ENCODE measurements around the gene TAMM41. TPM values are rescaled to one million over a fixed set of nuclear protein-coding genes. Genes with fewer than 3 reads are reported as not detected.

The TAMM41 gene
- total RNA-seq, 2 donors from 2014 or later, result 10.9 to 20.8 TPM

DNA sequence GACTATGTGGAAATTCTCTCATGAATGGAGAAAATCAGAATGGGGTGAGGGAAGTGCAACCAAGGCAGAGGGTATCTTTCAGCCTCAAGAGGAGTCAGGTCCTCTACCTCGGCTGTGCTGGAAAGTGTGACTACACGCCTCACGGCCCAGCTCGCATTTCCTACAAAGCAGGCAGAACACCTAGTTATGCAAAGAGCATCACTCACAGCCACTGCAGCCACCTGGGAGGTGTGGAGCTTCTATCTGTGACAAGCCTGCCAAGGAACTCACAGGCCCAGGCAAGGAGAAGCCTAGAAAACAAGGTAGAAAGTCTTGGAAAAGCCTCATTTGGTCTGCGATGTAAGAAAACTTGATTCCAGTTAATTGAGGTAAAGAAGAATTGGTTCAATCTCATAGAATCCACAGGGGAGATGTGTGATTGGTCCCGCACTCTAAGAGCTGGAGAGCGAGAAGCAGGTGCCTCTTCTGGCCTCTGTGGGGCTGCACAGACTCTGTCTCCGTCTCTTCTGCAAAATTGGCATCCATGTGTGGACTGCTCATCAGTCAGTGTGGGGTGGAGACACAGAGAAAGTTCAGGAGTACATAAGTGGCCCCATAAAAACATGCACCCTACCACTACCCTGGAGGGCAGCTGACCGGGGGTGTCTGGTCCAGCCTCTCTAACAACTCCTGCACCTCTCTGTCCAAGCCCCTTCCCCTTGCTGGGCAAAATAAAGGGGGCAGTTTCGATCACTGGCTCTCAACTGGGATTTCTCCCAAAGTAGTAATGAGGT is 76.8 kb downstream of the TAMM41 start:
- ATAC-seq, result peak; percentile 6
- no peak for DNase-seq
- Histone ChIP-seq H3K27me3 (no peaks in the 10 kb centered on the region), H3K27ac (peak overlapping the region; percentile 5 to 79 (median 53)), H3K4me1 (peaks cover 16% of the 10 kb centered on the region), H3K9me3 (no peaks in the 10 kb centered on the region), H3K4me3 (no peak overlapping the region), H3K36me3 (replicated peaks in 1 of 2; ENCODE audit: insufficient read depth in 1 of 2, low read depth in 2 of 2) (no peaks in the 10 kb centered on the region)
- intact Hi-C loops (cut with DNase I), result no loop called here
- TF ChIP-seq, protein P1, sequence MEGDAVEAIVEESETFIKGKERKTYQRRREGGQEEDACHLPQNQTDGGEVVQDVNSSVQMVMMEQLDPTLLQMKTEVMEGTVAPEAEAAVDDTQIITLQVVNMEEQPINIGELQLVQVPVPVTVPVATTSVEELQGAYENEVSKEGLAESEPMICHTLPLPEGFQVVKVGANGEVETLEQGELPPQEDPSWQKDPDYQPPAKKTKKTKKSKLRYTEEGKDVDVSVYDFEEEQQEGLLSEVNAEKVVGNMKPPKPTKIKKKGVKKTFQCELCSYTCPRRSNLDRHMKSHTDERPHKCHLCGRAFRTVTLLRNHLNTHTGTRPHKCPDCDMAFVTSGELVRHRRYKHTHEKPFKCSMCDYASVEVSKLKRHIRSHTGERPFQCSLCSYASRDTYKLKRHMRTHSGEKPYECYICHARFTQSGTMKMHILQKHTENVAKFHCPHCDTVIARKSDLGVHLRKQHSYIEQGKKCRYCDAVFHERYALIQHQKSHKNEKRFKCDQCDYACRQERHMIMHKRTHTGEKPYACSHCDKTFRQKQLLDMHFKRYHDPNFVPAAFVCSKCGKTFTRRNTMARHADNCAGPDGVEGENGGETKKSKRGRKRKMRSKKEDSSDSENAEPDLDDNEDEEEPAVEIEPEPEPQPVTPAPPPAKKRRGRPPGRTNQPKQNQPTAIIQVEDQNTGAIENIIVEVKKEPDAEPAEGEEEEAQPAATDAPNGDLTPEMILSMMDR (IDR thresholded peaks at IDR 0.05), result no peak
- no peak for TF ChIP-seq POLR2A (IDR thresholded peaks at IDR 0.05)
- WGBS, 2 donors, result 61 to 66% methylated on average over 10 of the region's 10 CpGs

DNA sequence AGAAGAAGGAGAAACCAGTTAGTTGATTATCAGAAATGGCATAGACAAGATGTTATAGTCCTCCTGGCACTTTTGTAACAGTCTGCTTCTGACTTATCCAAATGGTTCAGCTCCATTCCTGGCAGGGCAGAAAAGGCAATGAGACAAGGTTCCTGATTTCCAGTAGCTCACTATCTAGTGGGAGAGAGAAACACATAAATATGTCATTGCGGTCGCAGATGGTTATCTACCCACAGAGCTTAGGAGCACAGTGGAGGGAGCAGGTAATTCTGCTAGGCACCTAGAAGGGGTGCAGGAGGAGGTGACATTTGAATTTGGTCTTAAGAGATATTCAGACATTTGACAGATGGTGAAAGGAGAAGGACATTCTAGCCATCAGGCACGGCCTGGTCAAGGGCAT is 78.1 kb downstream of the TAMM41 start:
- H3K27me3 ChIP-seq, result no peaks in the 10 kb centered on the region
- ATAC-seq (no peak), DNase-seq (no peak)
- intact Hi-C loops (cut with DNase I), result no loop called here
- no peak overlapping the region for H3K27ac ChIP-seq
- H3K9me3 ChIP-seq, result no peaks in the 10 kb centered on the region
- H3K4me1 ChIP-seq, result peaks cover 16% of the 10 kb centered on the region
- H3K36me3 ChIP-seq (replicated peaks in 1 of 2; ENCODE audit: insufficient read depth in 1 of 2, low read depth in 2 of 2), result no peaks in the 10 kb centered on the region
- 86 to 89% methylated on average over 3 of the region's 3 CpGs for WGBS, 2 donors
- TF ChIP-seq POLR2A (IDR thresholded peaks at IDR 0.05), result no peak
- TF ChIP-seq, protein P1 (IDR thresholded peaks at IDR 0.05), result no peak
- no peak overlapping the region for H3K4me3 ChIP-seq

DNA sequence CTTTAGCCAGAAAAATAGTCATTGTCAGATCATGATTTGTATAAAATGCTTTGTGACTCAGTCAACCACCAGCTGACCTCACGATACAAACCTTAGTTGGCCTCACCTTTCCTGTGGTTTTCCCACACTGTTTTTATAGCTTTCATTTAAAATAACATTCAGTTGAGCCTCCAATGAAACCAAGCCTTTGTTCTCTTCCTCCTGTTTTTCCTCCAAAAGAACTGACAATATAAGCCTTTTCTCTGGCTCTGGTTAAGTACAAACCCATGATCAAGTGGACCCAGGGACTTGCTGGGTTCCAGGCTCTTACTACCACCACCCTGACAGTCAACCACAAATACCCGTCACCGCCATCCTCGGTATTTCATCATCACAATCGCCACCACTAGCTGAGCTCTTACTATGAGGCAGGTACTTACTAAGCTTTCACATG is 81.7 kb downstream of the TAMM41 start:
- H3K4me1 ChIP-seq, result peaks cover under 1% of the 10 kb centered on the region
- no peaks in the 10 kb centered on the region for H3K27me3 ChIP-seq
- no peak overlapping the region for H3K4me3 ChIP-seq
- DNase-seq (no peak), ATAC-seq (no peak)
- no peak for TF ChIP-seq POLR2A (IDR thresholded peaks at IDR 0.05)
- TF ChIP-seq, protein P1 (IDR thresholded peaks at IDR 0.05), result no peak
- WGBS, 2 donors, result 73 to 82% methylated on average over 5 of the region's 5 CpGs
- no peak overlapping the region for H3K27ac ChIP-seq
- no peaks in the 10 kb centered on the region for H3K36me3 ChIP-seq (replicated peaks in 1 of 2; ENCODE audit: insufficient read depth in 1 of 2, low read depth in 2 of 2)
- H3K9me3 ChIP-seq, result no peaks in the 10 kb centered on the region
- intact Hi-C loops (cut with DNase I), result no loop called here

DNA sequence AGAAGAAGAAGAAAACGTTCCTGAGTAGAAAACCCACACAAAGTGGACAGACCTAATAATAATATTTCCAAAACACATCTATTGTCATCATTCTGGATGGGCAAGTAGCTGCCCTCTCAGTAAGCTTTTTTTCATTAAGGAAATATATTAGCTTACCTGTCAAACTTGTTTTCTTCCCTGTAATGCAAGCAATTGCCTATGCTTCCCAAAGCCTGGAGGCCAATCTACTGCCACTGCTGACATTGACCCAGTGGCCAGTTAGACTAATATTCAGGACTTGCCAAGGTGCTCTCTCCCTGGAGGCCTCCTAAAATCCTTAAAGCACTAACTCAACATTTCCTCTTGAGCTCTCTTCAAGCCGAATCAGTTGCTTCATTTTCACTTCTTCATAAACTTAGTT is 86.7 kb downstream of the TAMM41 start:
- H3K27ac ChIP-seq, result no peak overlapping the region
- no peak for ATAC-seq
- TF ChIP-seq, protein P1 (IDR thresholded peaks at IDR 0.05), result no peak
- TF ChIP-seq POLR2A (IDR thresholded peaks at IDR 0.05), result no peak
- 56 to 61% methylated on average over 2 of the region's 2 CpGs for WGBS, 2 donors
- no peaks in the 10 kb centered on the region for H3K4me1 ChIP-seq
- DNase-seq, result no peak
- H3K4me3 ChIP-seq, result no peak overlapping the region
- H3K9me3 ChIP-seq, result no peaks in the 10 kb centered on the region
- H3K36me3 ChIP-seq (replicated peaks in 1 of 2; ENCODE audit: insufficient read depth in 1 of 2, low read depth in 2 of 2), result no peaks in the 10 kb centered on the region
- intact Hi-C loops (cut with DNase I), result no loop called here
- no peaks in the 10 kb centered on the region for H3K27me3 ChIP-seq

DNA sequence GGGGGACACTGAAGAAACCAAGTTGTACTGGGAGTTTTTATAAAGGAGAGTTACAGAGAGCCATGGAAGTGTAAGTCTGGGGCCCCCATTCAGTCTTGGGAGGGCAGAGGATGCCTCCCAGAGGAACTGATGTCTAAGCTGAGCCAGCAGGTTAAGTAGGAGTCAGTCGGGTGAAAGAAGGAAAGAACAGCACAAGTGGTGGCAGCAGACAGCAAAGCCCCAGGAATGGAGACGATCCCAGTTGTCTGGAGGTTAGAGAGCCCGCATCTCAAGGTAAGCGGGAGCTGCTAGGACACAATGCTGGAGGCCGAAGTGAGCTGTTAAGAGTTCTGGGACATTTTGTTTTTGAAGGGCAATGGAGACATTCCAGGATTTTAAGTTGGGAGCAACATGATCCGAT is 88.8 kb downstream of the TAMM41 start:
- no peaks in the 10 kb centered on the region for H3K27me3 ChIP-seq
- intact Hi-C loops (cut with DNase I), result no loop called here
- no peaks in the 10 kb centered on the region for H3K4me1 ChIP-seq
- no peak overlapping the region for H3K27ac ChIP-seq
- DNase-seq (no peak), ATAC-seq (no peak)
- 86% methylated on average over 6 of the region's 6 CpGs for WGBS, 2 donors
- no peak for TF ChIP-seq POLR2A (IDR thresholded peaks at IDR 0.05)
- TF ChIP-seq, protein P1 (IDR thresholded peaks at IDR 0.05), result no peak
- H3K9me3 ChIP-seq, result no peaks in the 10 kb centered on the region
- H3K36me3 ChIP-seq (replicated peaks in 1 of 2; ENCODE audit: insufficient read depth in 1 of 2, low read depth in 2 of 2), result no peaks in the 10 kb centered on the region
- H3K4me3 ChIP-seq, result no peak overlapping the region
